Loucy (cell line): ENCODE measurements around the gene GNPAT.

Source experiments
- EZH2phosphoT487 ChIP-seq: fragments of 200-600 bp; IDR thresholded peaks from 2 replicates; pipeline ENCODE4 v1.6.1; 2018; ENCODE audit warnings: antibody characterized with exemption, mild to moderate bottlenecking, moderate library complexity, borderline replicate concordance
- TF ChIP-seq, protein P1 (sequence below): fragments of 200-600 bp; sonication (generic); conservative IDR thresholded peaks from 2 replicates; pipeline ENCODE4 v1.5.1; 2014; ENCODE audit warnings: mild to moderate bottlenecking, antibody characterized with exemption, low read length

DNA sequence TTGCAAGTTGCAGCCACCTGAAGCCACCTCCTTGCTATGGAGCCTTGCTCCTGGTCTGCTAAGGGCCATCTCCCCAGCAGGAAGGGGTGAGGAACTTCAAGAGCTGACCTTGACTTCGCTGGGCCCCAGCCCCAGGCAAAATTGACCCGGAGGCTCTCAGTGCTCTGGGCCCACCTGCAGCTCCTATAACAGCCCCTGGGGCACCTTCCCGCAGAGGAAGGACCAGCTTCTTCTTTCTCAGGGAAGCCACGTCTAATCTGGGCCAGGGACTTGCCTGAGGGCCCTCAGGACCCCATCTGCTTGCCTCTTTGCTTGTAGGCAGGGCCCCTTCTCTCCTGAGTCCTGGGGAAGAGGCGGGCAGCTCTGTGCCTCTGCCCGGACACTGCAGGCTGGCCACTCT is 30.9 kb upstream of the GNPAT start:
- TF ChIP-seq, protein P1, sequence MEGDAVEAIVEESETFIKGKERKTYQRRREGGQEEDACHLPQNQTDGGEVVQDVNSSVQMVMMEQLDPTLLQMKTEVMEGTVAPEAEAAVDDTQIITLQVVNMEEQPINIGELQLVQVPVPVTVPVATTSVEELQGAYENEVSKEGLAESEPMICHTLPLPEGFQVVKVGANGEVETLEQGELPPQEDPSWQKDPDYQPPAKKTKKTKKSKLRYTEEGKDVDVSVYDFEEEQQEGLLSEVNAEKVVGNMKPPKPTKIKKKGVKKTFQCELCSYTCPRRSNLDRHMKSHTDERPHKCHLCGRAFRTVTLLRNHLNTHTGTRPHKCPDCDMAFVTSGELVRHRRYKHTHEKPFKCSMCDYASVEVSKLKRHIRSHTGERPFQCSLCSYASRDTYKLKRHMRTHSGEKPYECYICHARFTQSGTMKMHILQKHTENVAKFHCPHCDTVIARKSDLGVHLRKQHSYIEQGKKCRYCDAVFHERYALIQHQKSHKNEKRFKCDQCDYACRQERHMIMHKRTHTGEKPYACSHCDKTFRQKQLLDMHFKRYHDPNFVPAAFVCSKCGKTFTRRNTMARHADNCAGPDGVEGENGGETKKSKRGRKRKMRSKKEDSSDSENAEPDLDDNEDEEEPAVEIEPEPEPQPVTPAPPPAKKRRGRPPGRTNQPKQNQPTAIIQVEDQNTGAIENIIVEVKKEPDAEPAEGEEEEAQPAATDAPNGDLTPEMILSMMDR = no peak
- TF ChIP-seq EZH2phosphoT487 = no peak
